Chondrocyte (in vitro differentiated cells): ENCODE results near the gene TTLL5. TPM values are rescaled to one million over a fixed set of nuclear protein-coding genes. Genes with fewer than 3 reads are reported as not detected.
A peak's percentile ranks its signal among the peaks of the same experiment; 100 is the strongest.

Source experiments
- DNase-seq: peaks from one replicate; pipeline ENCODE4 v3.0.0; 2021; ENCODE audit warnings: mixed read lengths, low spot score
- H3K27ac Mint-ChIP-seq: one replicate; pipeline ENCODE4 v1.8.0; 2021; ENCODE audit warnings: mild to moderate bottlenecking, moderate library complexity, mixed read lengths; ENCODE audit not compliant: unreplicated experiment
- H3K27me3 Mint-ChIP-seq: 2 replicates; pipeline ENCODE4 v1.8.0; 2021; ENCODE audit warnings: low read depth, mixed read lengths
- H3K36me3 Mint-ChIP-seq: 2 replicates; pipeline ENCODE4 v1.8.0; 2021; ENCODE audit warnings: low read depth, mixed read lengths
- H3K4me1 Mint-ChIP-seq: 2 replicates; pipeline ENCODE4 v1.8.0; 2021; ENCODE audit warnings: low read depth, mild to moderate bottlenecking, mixed read lengths
- H3K4me3 Mint-ChIP-seq: one replicate; pipeline ENCODE4 v1.8.0; 2021; ENCODE audit warnings: mild to moderate bottlenecking, moderate library complexity, mixed read lengths; ENCODE audit not compliant: unreplicated experiment
- H3K9me3 Mint-ChIP-seq: 2 replicates; pipeline ENCODE4 v1.8.0; 2021; ENCODE audit warnings: low read depth, mixed read lengths
- CTCF ChIP-seq: fragments of 200-600 bp; sonication (generic); IDR thresholded peaks from 2 replicates; pipeline ENCODE4 v1.5.0; 2021; ENCODE audit warnings: antibody characterized with exemption, mild to moderate bottlenecking, moderate library complexity
- total RNA-seq: library from RNA; stranded (reverse); gene quantifications from 3 replicates; pipeline ENCODE4 v1.2.1, GENCODE V29; 2021

Gene TTLL5
- total RNA-seq, 1 donor from 2014 or later, result 22.1 TPM

DNA sequence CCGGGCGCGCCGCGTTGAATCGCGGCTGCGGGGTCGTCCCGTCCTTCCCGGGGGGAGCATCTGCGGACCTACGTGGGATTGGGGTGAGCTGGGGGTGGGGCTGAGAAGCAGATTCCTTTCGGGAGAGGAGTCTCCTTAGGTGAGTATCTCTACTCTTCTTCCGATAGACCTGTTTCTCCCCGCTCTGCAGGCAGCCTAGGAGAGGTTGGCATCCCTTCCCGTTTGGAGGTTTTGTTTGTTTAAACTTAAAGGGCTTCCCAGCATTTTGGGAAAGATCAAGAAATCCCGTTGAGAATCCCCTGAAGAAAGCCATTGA, 411 bp downstream of the TTLL5 start:
- H3K4me1 Mint-ChIP-seq, result peaks cover 27% of the 10 kb centered on the region
- DNase-seq, result no peak
- no peaks in the 10 kb centered on the region for H3K27me3 Mint-ChIP-seq
- H3K4me3 Mint-ChIP-seq, result peak overlapping the region; percentile 100
- no peak for TF ChIP-seq CTCF
- H3K27ac Mint-ChIP-seq, result peak overlapping the region; percentile 87
- H3K9me3 Mint-ChIP-seq, result no peaks in the 10 kb centered on the region
- peaks cover 3% of the 10 kb centered on the region for H3K36me3 Mint-ChIP-seq

DNA sequence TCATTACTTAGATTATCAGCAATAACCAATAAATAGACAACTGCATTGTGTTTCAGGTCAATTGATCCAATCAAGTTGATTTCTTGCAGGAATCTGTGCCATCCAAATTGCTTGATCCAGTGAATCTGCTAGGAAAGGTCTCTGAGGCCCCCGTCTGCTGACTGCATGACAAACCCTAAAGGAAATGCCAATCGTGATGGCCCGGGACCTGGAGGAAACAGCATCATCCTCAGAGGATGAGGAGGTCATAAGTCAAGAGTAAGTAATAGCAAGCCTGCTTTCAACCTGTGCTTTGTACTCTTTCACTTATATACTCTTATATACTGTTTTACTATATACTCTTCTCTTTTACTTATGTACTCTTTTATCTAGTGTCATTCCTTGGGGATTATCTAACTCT, 1.9 kb downstream of the TTLL5 start:
- H3K27me3 Mint-ChIP-seq, result no peaks in the 10 kb centered on the region
- no peak overlapping the region for H3K4me3 Mint-ChIP-seq
- no peak for TF ChIP-seq CTCF
- H3K9me3 Mint-ChIP-seq, result no peaks in the 10 kb centered on the region
- peaks cover 3% of the 10 kb centered on the region for H3K36me3 Mint-ChIP-seq
- no peak overlapping the region for H3K27ac Mint-ChIP-seq
- no peak for DNase-seq
- H3K4me1 Mint-ChIP-seq, result peaks cover 27% of the 10 kb centered on the region

GRCh38 chr14:75667099-75667765, 6.2 kb downstream of the TTLL5 start:
- Mint-ChIP-seq H3K4me3 (no peak overlapping the region), H3K27me3 (no peaks in the 10 kb centered on the region), H3K36me3 (peaks cover 18% of the 10 kb centered on the region), H3K4me1 (peaks cover 6% of the 10 kb centered on the region), H3K9me3 (peaks cover 7% of the 10 kb centered on the region), H3K27ac (no peak overlapping the region)
- DNase-seq, result no peak
- no peak for TF ChIP-seq CTCF

DNA sequence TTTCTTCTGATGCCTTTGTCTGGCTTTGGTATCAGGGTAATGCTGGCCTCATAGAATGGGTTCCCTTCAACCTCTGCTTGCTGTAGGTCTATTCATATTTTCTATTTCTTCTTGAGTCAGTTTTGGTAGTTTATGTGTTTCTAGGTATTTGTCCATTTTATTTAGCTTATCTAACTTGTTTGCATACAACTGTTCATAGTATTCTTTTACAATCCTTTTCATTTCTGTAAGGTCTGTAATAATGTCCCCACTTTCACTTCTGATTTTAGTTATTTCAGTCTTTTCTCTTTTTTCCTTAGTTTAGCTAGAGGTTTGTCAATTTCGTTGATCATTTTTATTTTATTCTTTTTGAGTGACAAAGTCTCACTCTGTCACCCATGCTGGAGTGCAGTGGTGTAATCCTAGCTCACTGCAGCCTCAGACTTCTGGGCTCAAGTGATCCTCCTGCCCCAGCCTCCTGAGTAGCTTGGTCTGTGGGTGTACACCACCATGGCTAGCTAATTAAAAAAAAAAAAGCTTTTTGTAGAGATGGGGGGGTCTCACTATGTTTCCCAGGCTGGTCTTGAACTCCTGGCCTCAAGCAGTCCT, 11.7 kb downstream of the TTLL5 start:
- TF ChIP-seq CTCF, result no peak
- H3K27me3 Mint-ChIP-seq, result no peaks in the 10 kb centered on the region
- no peaks in the 10 kb centered on the region for H3K4me1 Mint-ChIP-seq
- H3K27ac Mint-ChIP-seq, result no peak overlapping the region
- no peak for DNase-seq
- H3K36me3 Mint-ChIP-seq, result peaks cover 22% of the 10 kb centered on the region
- H3K9me3 Mint-ChIP-seq, result peaks cover 12% of the 10 kb centered on the region
- H3K4me3 Mint-ChIP-seq, result no peak overlapping the region

DNA sequence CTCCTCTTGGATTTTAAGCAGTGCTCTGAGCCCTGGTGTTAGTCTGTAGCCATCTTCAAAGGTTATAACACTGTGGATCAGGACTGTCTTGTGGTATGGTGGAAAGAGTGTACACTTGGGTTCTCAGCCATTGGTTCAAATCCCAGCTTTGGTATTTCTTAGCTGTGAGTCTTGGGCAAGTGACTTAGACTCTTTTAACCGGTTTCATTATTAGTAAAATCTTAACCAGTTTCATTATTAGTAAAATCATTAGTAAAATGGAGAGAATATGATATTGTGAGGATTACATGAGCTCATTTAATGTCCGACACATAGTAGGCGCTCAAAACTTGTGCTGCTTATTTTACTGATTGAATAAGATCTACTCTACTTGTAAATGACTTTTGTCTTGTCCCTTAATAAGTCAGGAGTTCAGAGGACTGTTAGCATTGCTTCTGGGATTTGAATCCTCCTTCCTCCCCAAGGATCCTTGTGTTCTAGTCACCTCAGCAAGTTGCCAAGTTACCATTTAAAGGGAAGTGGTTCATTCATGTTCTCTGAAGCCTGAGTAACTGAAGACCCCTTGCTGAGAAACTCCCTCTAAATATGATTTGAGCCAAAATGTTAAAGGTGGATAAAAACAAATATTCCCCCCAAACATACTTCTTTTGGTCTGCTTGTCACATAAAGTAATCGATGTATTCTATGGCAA, 12.4 kb downstream of the TTLL5 start:
- H3K9me3 Mint-ChIP-seq, result peaks cover 12% of the 10 kb centered on the region
- H3K27ac Mint-ChIP-seq, result no peak overlapping the region
- DNase-seq, result no peak
- H3K4me3 Mint-ChIP-seq, result no peak overlapping the region
- TF ChIP-seq CTCF, result no peak
- no peaks in the 10 kb centered on the region for H3K4me1 Mint-ChIP-seq
- H3K27me3 Mint-ChIP-seq, result no peaks in the 10 kb centered on the region
- peaks cover 22% of the 10 kb centered on the region for H3K36me3 Mint-ChIP-seq
